ENCODE measurements around the gene TMEM203.

Gene TMEM203, protein sequence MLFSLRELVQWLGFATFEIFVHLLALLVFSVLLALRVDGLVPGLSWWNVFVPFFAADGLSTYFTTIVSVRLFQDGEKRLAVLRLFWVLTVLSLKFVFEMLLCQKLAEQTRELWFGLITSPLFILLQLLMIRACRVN

GRCh38 chr9:137205126-137206069 is at the start of gene TMEM203, which contains the start of gene NDOR1:
TMEM203 (minus strand) TSS chr9:137205648; CDS start chr9:137205414, 234 bp downstream.
NDOR1 (plus strand) TSS chr9:137205700; CDS start chr9:137205778, 78 bp downstream.
- H3K4me3 ChIP-seq (replicated peaks in 1 of 2; ENCODE audit: low read depth in 2 of 2, low read length in 2 of 2) = peak within 1 kb of the TSS; percentile 84 to 94
- peak; percentile 76 to 83 for DNase-seq (ENCODE audit: low read depth in 2 of 2)
- TF ChIP-seq CTCF (IDR thresholded peaks at IDR 0.05; ENCODE audit: low read depth, low read length) = no peak

GRCh38 chr9:137254624-137255447 is 49.4 kb upstream of the TMEM203 start, which contains the start of gene NELFB:
NELFB (plus strand) TSS chr9:137255327.
- H3K4me3 ChIP-seq (replicated peaks in 1 of 2; ENCODE audit: low read depth in 2 of 2, low read length in 2 of 2) = peak within 1 kb of the TSS; percentile 87 to 92
- TF ChIP-seq CTCF (IDR thresholded peaks at IDR 0.05; ENCODE audit: low read depth, low read length) = no peak

GRCh38 chr9:137253717-137254623 is 48.5 kb upstream of the TMEM203 start:
- peak in 1 of 2 donors; percentile 22 for DNase-seq (ENCODE audit: low read depth in 2 of 2)
- TF ChIP-seq CTCF (IDR thresholded peaks at IDR 0.05; ENCODE audit: low read depth, low read length) = no peak
- peak overlapping the region; percentile 70 to 76 for H3K4me3 ChIP-seq (replicated peaks in 1 of 2; ENCODE audit: low read depth in 2 of 2, low read length in 2 of 2)

More at GRCh38 chr9:137254624-137255447, 49.4 kb upstream of the TMEM203 start, which contains the start of gene NELFB:
- peak; percentile 84 to 92 for DNase-seq (ENCODE audit: low read depth in 2 of 2)

DNA sequence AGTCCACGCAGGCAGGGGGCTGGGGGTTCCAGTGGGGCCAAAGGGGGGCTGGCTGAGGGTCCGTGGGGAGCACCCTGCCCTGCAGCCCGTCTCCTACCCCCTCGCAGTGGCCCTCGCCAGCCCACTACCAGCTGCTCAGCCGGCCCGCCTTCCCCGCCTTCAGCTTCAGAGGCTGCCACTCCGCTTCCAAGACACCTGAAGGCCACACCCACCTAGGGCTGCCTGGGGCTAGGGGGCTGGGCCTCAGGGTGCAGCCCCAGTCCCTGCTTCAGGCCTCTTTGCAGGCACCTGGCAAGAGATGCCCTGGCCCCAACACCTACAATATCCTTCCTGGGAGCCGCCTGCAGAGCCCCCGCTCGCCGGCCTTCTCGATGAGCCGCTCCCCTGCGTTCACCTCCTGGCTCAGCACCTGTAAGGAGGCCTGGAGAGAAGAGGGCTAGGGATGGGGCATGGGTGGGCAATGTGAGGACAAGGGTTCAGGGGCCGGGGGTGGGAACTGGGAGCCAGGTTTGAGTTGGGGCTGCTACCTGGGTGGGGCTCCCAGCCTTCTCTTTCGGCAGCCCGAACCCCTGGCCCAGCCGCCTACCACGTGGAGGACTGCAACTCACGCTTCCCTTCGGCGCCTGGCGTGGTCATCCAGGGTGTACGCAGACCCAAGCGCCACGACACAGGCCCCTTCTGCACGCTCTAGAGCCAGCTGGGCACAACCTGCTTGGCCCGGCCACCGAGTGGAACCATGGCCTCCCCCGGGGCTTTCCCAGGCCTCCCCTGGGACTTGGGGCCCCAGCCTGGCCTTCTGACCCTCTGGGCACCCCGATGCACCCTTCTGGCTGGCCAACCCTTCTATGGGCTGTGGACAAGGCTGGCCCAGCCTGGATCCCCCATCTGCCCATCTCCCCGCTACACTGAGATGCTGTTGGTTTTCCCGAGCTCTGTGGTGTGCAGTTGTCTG is 47.4 kb upstream of the TMEM203 start:
- H3K4me3 ChIP-seq (replicated peaks in 1 of 2; ENCODE audit: low read depth in 2 of 2, low read length in 2 of 2) = no peak overlapping the region
- TF ChIP-seq CTCF (IDR thresholded peaks at IDR 0.05; ENCODE audit: low read depth, low read length) = no peak
- DNase-seq (ENCODE audit: low read depth in 2 of 2) = no peak

GRCh38 chr9:137251490-137252268 is 46.2 kb upstream of the TMEM203 start:
- no peak overlapping the region for H3K4me3 ChIP-seq (replicated peaks in 1 of 2; ENCODE audit: low read depth in 2 of 2, low read length in 2 of 2)
- no peak for TF ChIP-seq CTCF (IDR thresholded peaks at IDR 0.05; ENCODE audit: low read depth, low read length)
- no peak for DNase-seq (ENCODE audit: low read depth in 2 of 2)
